ENCODE results near the gene CD34.

CD34 gene

GRCh38 chr1:207839083-207839413 is 71.9 kb downstream of the CD34 start:
- Histone ChIP-seq H3K9me3 (ENCODE audit: severe bottlenecking) (no peaks in the 10 kb centered on the region), H3K27me3 (ENCODE audit: insufficient read depth, poor library complexity, severe bottlenecking) (no peaks in the 10 kb centered on the region), H3K27ac (ENCODE audit: poor library complexity, severe bottlenecking) (no peak overlapping the region), H3K36me3 (ENCODE audit: low read depth) (no peaks in the 10 kb centered on the region), H3K4me1 (ENCODE audit: insufficient read depth, poor library complexity, severe bottlenecking) (no peaks in the 10 kb centered on the region), H3K4me3 (ENCODE audit: severe bottlenecking) (no peak overlapping the region)
- DNase-seq (ENCODE audit: low spot score) (no peak), ATAC-seq (ENCODE audit: low read depth) (no peak)
- no peak for TF ChIP-seq CTCF (IDR thresholded peaks at IDR 0.05; ENCODE audit: poor library complexity, severe bottlenecking)

- ATAC-seq (ENCODE audit: low read depth) (peak; percentile 56), DNase-seq (ENCODE audit: low spot score) (no peak)
- no peaks in the 10 kb centered on the region for H3K27me3 ChIP-seq (ENCODE audit: insufficient read depth, poor library complexity, severe bottlenecking)
- H3K9me3 ChIP-seq (ENCODE audit: severe bottlenecking), result no peaks in the 10 kb centered on the region
- no peak overlapping the region for H3K27ac ChIP-seq (ENCODE audit: poor library complexity, severe bottlenecking)
- no peak overlapping the region for H3K4me3 ChIP-seq (ENCODE audit: severe bottlenecking)
- H3K4me1 ChIP-seq (ENCODE audit: insufficient read depth, poor library complexity, severe bottlenecking), result no peaks in the 10 kb centered on the region
- no peaks in the 10 kb centered on the region for H3K36me3 ChIP-seq (ENCODE audit: low read depth)
- no peak for TF ChIP-seq CTCF (IDR thresholded peaks at IDR 0.05; ENCODE audit: poor library complexity, severe bottlenecking)
Observed at GRCh38 chr1:207838156-207839082, 72.5 kb downstream of the CD34 start.

DNA sequence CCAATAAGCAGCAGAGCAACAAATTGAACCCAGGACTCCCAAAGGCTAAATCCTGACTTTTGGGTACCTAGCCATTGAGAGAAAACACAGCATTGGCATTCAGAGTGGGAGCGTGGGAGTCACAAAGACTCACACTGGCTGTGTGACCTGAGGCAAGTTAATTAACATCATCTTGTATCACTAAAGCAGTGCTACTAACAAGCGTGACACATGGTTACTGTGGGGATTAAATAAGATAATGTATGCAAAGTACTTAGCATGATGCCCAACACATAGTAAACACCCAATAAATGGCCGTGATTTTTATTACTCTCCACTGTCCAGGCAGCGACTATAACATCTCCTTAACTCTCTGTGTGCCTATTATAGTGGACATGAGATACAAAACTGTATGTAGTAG is 73.3 kb downstream of the CD34 start:
- ATAC-seq (ENCODE audit: low read depth), result no peak
- Histone ChIP-seq H3K27me3 (ENCODE audit: insufficient read depth, poor library complexity, severe bottlenecking) (no peaks in the 10 kb centered on the region), H3K9me3 (ENCODE audit: severe bottlenecking) (no peaks in the 10 kb centered on the region), H3K4me1 (ENCODE audit: insufficient read depth, poor library complexity, severe bottlenecking) (no peaks in the 10 kb centered on the region), H3K27ac (ENCODE audit: poor library complexity, severe bottlenecking) (no peak overlapping the region), H3K36me3 (ENCODE audit: low read depth) (no peaks in the 10 kb centered on the region), H3K4me3 (ENCODE audit: severe bottlenecking) (no peak overlapping the region)
- TF ChIP-seq CTCF (IDR thresholded peaks at IDR 0.05; ENCODE audit: poor library complexity, severe bottlenecking), result no peak
- DNase-seq (ENCODE audit: low spot score), result no peak

DNA sequence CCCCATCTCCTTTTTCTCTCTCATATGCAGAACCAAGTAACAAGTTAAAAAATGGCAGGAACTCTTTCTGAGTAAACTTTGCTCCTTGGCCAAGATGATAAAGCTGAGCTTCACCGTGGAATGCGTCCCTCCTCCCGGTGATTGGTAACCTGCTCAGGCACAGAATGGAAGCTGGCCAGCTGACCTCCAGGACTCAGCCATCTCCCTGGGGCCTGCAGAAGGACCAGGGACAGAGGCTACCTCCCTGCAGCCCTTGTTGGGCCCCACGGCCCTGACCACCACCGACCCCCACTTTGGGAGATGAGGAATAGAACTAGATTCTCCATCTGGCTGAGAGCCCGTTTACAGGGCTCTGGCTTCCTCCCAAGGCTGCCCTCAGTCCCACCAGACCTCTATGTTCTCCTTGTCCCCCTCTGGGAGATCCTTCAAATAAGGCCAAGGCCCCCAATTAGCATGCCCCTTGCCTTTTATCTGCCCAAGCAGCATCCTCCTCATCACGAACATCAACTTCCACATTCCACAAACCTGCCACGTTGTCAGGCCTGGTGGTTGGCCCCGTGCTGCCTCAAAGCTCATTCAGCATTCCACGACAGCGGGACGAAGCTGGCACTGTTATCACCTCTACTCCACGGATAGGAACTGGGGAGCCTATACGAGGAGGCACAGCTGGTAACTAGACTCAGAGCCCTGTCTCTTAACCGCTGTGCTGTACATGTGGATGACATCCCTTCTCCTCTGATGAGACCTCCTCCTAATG is 74.2 kb downstream of the CD34 start:
- H3K4me3 ChIP-seq (ENCODE audit: severe bottlenecking), result no peak overlapping the region
- no peak overlapping the region for H3K27ac ChIP-seq (ENCODE audit: poor library complexity, severe bottlenecking)
- H3K36me3 ChIP-seq (ENCODE audit: low read depth), result no peaks in the 10 kb centered on the region
- no peak for TF ChIP-seq CTCF (IDR thresholded peaks at IDR 0.05; ENCODE audit: poor library complexity, severe bottlenecking)
- ATAC-seq (ENCODE audit: low read depth) (no peak), DNase-seq (ENCODE audit: low spot score) (no peak)
- H3K4me1 ChIP-seq (ENCODE audit: insufficient read depth, poor library complexity, severe bottlenecking), result no peaks in the 10 kb centered on the region
- H3K27me3 ChIP-seq (ENCODE audit: insufficient read depth, poor library complexity, severe bottlenecking), result no peaks in the 10 kb centered on the region
- no peaks in the 10 kb centered on the region for H3K9me3 ChIP-seq (ENCODE audit: severe bottlenecking)
